Sigmoid colon (tissue), 7 donors: Measurements from ENCODE around the gene MXD4. TPM values are rescaled to one million over a fixed set of nuclear protein-coding genes. Genes with fewer than 3 reads are reported as not detected.

Experiments
- DNase-seq: peaks from one replicate; pipeline ENCODE4 v3.0.0-alpha.2; 2019
- H3K27ac ChIP-seq, 4 donors: fragments of 200-600 bp; sonication (generic); one replicate each; pipeline ENCODE4 v1.5.1; 2016 to 2019; ENCODE audit warnings: mild to moderate bottlenecking in 1 of 4
- H3K27me3 ChIP-seq, 3 donors: fragments of 200-600 bp; sonication (generic); one replicate each; pipeline ENCODE4 v1.5.1; 2019; ENCODE audit warnings: mild to moderate bottlenecking in 1 of 3
- H3K36me3 ChIP-seq, 4 donors: fragments of 200-600 bp; sonication (generic); one replicate each; pipeline ENCODE4 v1.5.1; 2016 to 2019
- H3K4me1 ChIP-seq, 4 donors: fragments of 200-600 bp; sonication (generic); one replicate each; pipeline ENCODE4 v1.5.1; 2017 to 2019
- H3K4me3 ChIP-seq, 4 donors: fragments of 200-600 bp; sonication (generic); one replicate each; pipeline ENCODE4 v1.5.1; 2017 to 2019; ENCODE audit warnings: mild to moderate bottlenecking in 2 of 4, moderate library complexity in 1 of 4
- H3K9me3 ChIP-seq, 4 donors: fragments of 200-600 bp in 3 of 4; sonication (generic) in 3 of 4; one replicate each; pipeline versions ENCODE4 v1.5.1 to v1.6.1; 2013 to 2019
- CTCF ChIP-seq, 4 experiments: fragments of 450-650 bp in 3 of 4; fragments of 200-600 bp in 1 of 4; IDR thresholded peaks; one replicate each; pipeline ENCODE4 v1.5.1; 2016 to 2019; ENCODE audit warnings: antibody characterized with exemption in 4 of 4, mild to moderate bottlenecking in 3 of 4, moderate library complexity in 2 of 4
- EP300 ChIP-seq, 4 donors: sonication (generic); formaldehyde crosslinking; IDR thresholded peaks; one replicate each; pipeline ENCODE4 v1.6.1; 2017; ENCODE audit warnings: antibody characterized with exemption in 4 of 4
- POLR2A ChIP-seq, 2 donors: fragments of 450-650 bp; IDR thresholded peaks; one replicate each; pipeline ENCODE4 v1.6.1; 2016; ENCODE audit warnings: antibody characterized with exemption in 2 of 2, mild to moderate bottlenecking in 2 of 2, moderate library complexity in 2 of 2
- POLR2AphosphoS5 ChIP-seq, 4 donors: sonication (generic); formaldehyde crosslinking; IDR thresholded peaks; one replicate each; pipeline ENCODE4 v1.6.1; 2017; ENCODE audit warnings: antibody characterized with exemption in 4 of 4
- WGBS, 2 donors: extraction: QIAGEN DNeasy Blood & Tissue Kit; methylation state at CpG; one replicate each; pipeline ENCODE4 v1.1.7; 2013; 5-methylcytosine and 5-hydroxymethylcytosine counted together
- intact Hi-C: fragments of 100-400 bp; cut with DNase I; formaldehyde crosslinking; loops from one replicate; pipeline ENCODE4 v1.15.1; 2023
- polyA plus RNA-seq, 3 donors: library from polyadenylated mRNA; stranded (reverse); fragments of 200-250 nt; gene quantifications; one replicate each; pipeline ENCODE4 v1.2.3, GENCODE V29; 2013
- total RNA-seq, 4 donors: library from RNA; depleted of rRNA; stranded (reverse); fragments of >200 nt; gene quantifications; one replicate each; pipeline ENCODE4 v1.1.0, GENCODE V29; 2016
- donor health status: healthy with polysubstance abuse.
- donor health status: Bipolar disorder and iron deficiency.
- donor health status: healthy.

The MXD4 gene
- total and polyA plus RNA-seq, 7 donors: 25.0 to 62.0 (median 36.4) TPM

GRCh38 chr4:2295500-2295899, 33.6 kb upstream of the MXD4 start:
- no peak for TF ChIP-seq EP300 (IDR thresholded peaks at IDR 0.05)
- no peak for TF ChIP-seq POLR2AphosphoS5 (IDR thresholded peaks at IDR 0.05)
- no peak for TF ChIP-seq POLR2A (IDR thresholded peaks at IDR 0.05)
- no peak for TF ChIP-seq CTCF (IDR thresholded peaks at IDR 0.05)
- no peak overlapping the region for H3K27ac ChIP-seq
- no peak overlapping the region for H3K4me3 ChIP-seq
- no peaks in the 10 kb centered on the region for H3K9me3 ChIP-seq
- H3K4me1 ChIP-seq: no peaks in the 10 kb centered on the region
- no peaks in the 10 kb centered on the region for H3K27me3 ChIP-seq
- intact Hi-C loops: no loop called here
- 71 to 88% methylated on average over 9 of the region's 9 CpGs for WGBS, 2 donors
- H3K36me3 ChIP-seq: no peaks in the 10 kb centered on the region
- peak; percentile 42 for DNase-seq

GRCh38 chr4:2292646-2293108, 30.8 kb upstream of the MXD4 start:
- no peaks in the 10 kb centered on the region for H3K36me3 ChIP-seq
- no peaks in the 10 kb centered on the region for H3K4me1 ChIP-seq
- DNase-seq: no peak
- no peak overlapping the region for H3K27ac ChIP-seq
- no peaks in the 10 kb centered on the region for H3K9me3 ChIP-seq
- intact Hi-C loops: no loop called here
- H3K4me3 ChIP-seq: no peak overlapping the region
- WGBS, 2 donors: 70 to 84% methylated on average over 6 of the region's 6 CpGs
- TF ChIP-seq POLR2AphosphoS5 (IDR thresholded peaks at IDR 0.05) (no peak), POLR2A (IDR thresholded peaks at IDR 0.05) (no peak), EP300 (IDR thresholded peaks at IDR 0.05) (no peak), CTCF (IDR thresholded peaks at IDR 0.05) (no peak)
- H3K27me3 ChIP-seq: no peaks in the 10 kb centered on the region

GRCh38 chr4:2291705-2292645, 30.1 kb upstream of the MXD4 start:
- DNase-seq: peak; percentile 61
- TF ChIP-seq POLR2AphosphoS5 (IDR thresholded peaks at IDR 0.05): no peak
- no peak for TF ChIP-seq CTCF (IDR thresholded peaks at IDR 0.05)
- no peak for TF ChIP-seq POLR2A (IDR thresholded peaks at IDR 0.05)
- TF ChIP-seq EP300 (IDR thresholded peaks at IDR 0.05): no peak
- Histone ChIP-seq H3K9me3 (no peaks in the 10 kb centered on the region), H3K27ac (no peak overlapping the region), H3K36me3 (no peaks in the 10 kb centered on the region), H3K4me1 (no peaks in the 10 kb centered on the region), H3K27me3 (no peaks in the 10 kb centered on the region), H3K4me3 (no peak overlapping the region)
- intact Hi-C loops: no loop called here
- WGBS, 2 donors: 89 to 92% methylated on average over 20 of the region's 20 CpGs

GRCh38 chr4:2290974-2291704, 29.2 kb upstream of the MXD4 start:
- Histone ChIP-seq H3K27me3 (no peaks in the 10 kb centered on the region), H3K36me3 (no peaks in the 10 kb centered on the region), H3K27ac (no peak overlapping the region), H3K9me3 (no peaks in the 10 kb centered on the region), H3K4me3 (no peak overlapping the region), H3K4me1 (no peaks in the 10 kb centered on the region)
- intact Hi-C loops: no loop called here
- WGBS, 2 donors: 49 to 80% methylated on average over 24 of the region's 24 CpGs
- no peak for TF ChIP-seq EP300 (IDR thresholded peaks at IDR 0.05)
- TF ChIP-seq POLR2AphosphoS5 (IDR thresholded peaks at IDR 0.05): no peak
- TF ChIP-seq POLR2A (IDR thresholded peaks at IDR 0.05): no peak
- TF ChIP-seq CTCF (IDR thresholded peaks at IDR 0.05): no peak
- peak; percentile 52 for DNase-seq
